T-helper 17 cell (primary cell): ENCODE results near the gene PHACTR2. TPM values are rescaled to one million over a fixed set of nuclear protein-coding genes. Genes with fewer than 3 reads are reported as not detected.

Experiments
- ATAC-seq: fragments of 150-1000 bp; cut with Tn5 transposase; 2 replicates; pipeline ENCODE4 v1.10.0; 2021; ENCODE audit warnings: mild to moderate bottlenecking, moderate library complexity
- DNase-seq, 3 donors: peaks; one replicate each; pipeline versions ENCODE4 v3.0.0 to v3.0.0-alpha.2; 2020 to 2021
- H3K9me3 ChIP-seq: one replicate; pipeline ENCODE4 v1.7.0; 2013; ENCODE audit warnings: low read length, mild to moderate bottlenecking; ENCODE audit not compliant: control insufficient read depth, poor library complexity, severe bottlenecking
- H3K27ac Mint-ChIP-seq: one replicate; pipeline ENCODE4 v1.8.0; 2022; ENCODE audit warnings: mild to moderate bottlenecking, moderate library complexity, mixed read lengths
- H3K27me3 Mint-ChIP-seq: one replicate; pipeline ENCODE4 v1.8.0; 2022; ENCODE audit warnings: mixed read lengths
- H3K36me3 Mint-ChIP-seq: one replicate; pipeline ENCODE4 v1.8.0; 2022; ENCODE audit warnings: low read depth, mixed read lengths
- H3K4me1 Mint-ChIP-seq: one replicate; pipeline ENCODE4 v1.8.0; 2022; ENCODE audit warnings: mild to moderate bottlenecking, mixed read lengths
- H3K4me3 Mint-ChIP-seq: one replicate; pipeline ENCODE4 v1.8.0; 2022; ENCODE audit warnings: mild to moderate bottlenecking, moderate library complexity, mixed read lengths
- total RNA-seq, 4 donors: library from RNA in 2 of 4; stranded (reverse) in 2 of 4; gene quantifications; one replicate each; pipeline ENCODE4 v1.2.3 and lab custom pipeline; 2022 to 2026

Gene PHACTR2
- total RNA-seq, 2 donors from 2014 or later, result 66.1 to 66.3 TPM

GRCh38 chr6:143695969-143696663 lies 18.4 kb downstream of the PHACTR2 start:
- H3K4me1 Mint-ChIP-seq, result peaks cover 40% of the 10 kb centered on the region
- no peak overlapping the region for H3K27ac Mint-ChIP-seq
- ATAC-seq (no peak), DNase-seq (no peak)
- H3K4me3 Mint-ChIP-seq, result peak overlapping the region; percentile 15
- H3K27me3 Mint-ChIP-seq, result no peaks in the 10 kb centered on the region
- no peaks in the 10 kb centered on the region for H3K36me3 Mint-ChIP-seq
- H3K9me3 ChIP-seq, result no peaks in the 10 kb centered on the region

DNA sequence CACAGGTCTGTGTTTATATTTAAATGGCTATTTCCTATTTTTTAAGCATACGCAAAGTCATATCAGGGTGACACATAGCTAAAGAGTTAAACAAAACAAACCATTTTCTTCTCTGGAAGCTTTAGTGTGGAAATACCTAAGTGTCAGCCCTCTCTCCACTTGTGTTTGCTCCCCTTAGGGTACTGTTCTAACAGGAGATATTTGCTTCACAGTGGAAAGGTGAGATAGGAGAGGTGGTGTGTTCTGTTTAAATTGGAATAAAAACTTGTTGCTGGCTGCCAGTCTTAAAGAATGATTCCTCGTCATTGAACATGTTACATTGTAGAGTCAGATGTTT lies 18.9 kb downstream of the PHACTR2 start:
- no peaks in the 10 kb centered on the region for H3K36me3 Mint-ChIP-seq
- H3K4me1 Mint-ChIP-seq, result peaks cover 38% of the 10 kb centered on the region
- no peak for ATAC-seq
- H3K27ac Mint-ChIP-seq, result no peak overlapping the region
- no peaks in the 10 kb centered on the region for H3K9me3 ChIP-seq
- no peak overlapping the region for H3K4me3 Mint-ChIP-seq
- no peaks in the 10 kb centered on the region for H3K27me3 Mint-ChIP-seq
- DNase-seq, result no peak

DNA sequence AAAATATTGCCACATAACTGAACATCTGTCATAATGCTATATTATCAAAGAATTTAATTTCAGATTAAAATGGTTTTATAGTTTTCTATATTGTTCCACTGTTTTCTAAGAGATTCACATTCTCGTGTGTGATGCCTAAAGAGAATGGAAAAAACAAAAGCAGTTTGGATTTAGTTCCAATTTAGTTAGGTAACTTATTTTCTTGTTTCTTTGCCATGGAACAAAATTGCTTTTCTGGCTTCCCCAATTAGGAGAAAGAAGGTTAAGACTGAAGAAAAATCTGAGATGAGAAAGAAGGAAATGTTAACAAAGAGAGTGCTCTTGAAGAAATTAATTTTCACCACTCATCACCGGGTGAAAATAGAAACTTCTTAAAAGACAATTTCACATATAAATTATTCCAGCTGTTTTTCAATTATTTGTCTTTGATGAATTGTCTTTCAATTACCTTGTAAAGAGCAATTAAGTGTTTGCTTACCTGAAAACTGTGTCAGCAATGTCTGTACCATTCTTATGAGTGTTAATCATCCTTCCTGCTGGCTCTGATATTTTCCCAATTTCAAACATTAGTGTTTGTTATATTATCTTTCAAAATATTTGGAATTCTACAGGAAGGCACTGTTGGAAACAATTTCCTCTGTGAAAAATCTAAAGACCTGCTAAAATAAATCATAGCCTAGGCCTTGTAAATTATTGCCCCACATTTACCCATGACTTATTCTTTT lies 19.5 kb downstream of the PHACTR2 start:
- no peaks in the 10 kb centered on the region for H3K27me3 Mint-ChIP-seq
- no peaks in the 10 kb centered on the region for H3K36me3 Mint-ChIP-seq
- H3K9me3 ChIP-seq, result no peaks in the 10 kb centered on the region
- ATAC-seq, result no peak
- H3K27ac Mint-ChIP-seq, result no peak overlapping the region
- peaks cover 38% of the 10 kb centered on the region for H3K4me1 Mint-ChIP-seq
- H3K4me3 Mint-ChIP-seq, result no peak overlapping the region
- no peak for DNase-seq

DNA sequence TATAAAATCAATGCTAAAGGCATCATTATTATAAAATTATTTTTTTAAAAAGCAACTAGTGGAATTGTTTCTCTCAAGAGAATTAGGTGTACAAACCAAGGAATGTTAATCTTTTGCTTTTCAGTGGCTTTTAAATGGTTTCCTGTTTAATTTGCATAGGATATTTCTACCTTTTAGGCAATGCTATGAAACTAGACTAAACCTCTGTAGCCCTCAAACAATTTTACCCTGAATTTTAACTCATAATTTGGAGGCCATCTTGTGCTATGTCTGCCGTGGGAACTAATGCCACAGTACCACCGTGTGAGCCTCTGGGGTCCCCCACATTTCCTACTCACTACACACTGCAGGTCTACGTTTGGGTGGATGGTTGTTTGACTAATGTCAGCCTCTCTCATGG lies 20.6 kb downstream of the PHACTR2 start:
- Mint-ChIP-seq H3K27me3 (no peaks in the 10 kb centered on the region), H3K4me3 (no peak overlapping the region), H3K36me3 (no peaks in the 10 kb centered on the region), H3K4me1 (peaks cover 37% of the 10 kb centered on the region), H3K27ac (peak overlapping the region; percentile 0)
- no peak for ATAC-seq
- no peaks in the 10 kb centered on the region for H3K9me3 ChIP-seq
- no peak for DNase-seq

GRCh38 chr6:143698759-143699429 lies 21.1 kb downstream of the PHACTR2 start:
- H3K27me3 Mint-ChIP-seq, result no peaks in the 10 kb centered on the region
- H3K9me3 ChIP-seq, result no peaks in the 10 kb centered on the region
- no peaks in the 10 kb centered on the region for H3K36me3 Mint-ChIP-seq
- DNase-seq (no peak), ATAC-seq (no peak)
- no peak overlapping the region for H3K4me3 Mint-ChIP-seq
- H3K4me1 Mint-ChIP-seq, result peaks cover 32% of the 10 kb centered on the region
- H3K27ac Mint-ChIP-seq, result peak overlapping the region; percentile 0

DNA sequence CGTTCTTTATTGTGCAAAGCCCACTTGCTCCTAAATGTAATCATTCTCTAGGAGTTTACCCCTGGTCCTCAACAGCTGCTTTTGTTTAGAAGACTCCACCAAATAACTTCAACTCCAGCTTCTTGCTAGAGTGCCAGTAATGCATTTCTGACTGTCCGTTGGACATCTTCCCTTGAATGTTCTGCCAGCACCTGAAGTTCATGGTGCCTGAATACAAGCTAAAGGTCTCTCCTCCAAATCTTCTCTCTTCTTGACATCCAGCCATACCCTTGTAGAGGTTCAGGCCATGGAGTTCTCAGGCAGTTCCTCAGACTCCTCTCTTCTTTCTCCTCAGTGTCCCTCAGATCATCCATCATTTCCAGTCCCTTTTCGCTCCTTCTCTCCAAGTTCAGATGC lies 21.7 kb downstream of the PHACTR2 start:
- no peak overlapping the region for H3K4me3 Mint-ChIP-seq
- no peaks in the 10 kb centered on the region for H3K9me3 ChIP-seq
- H3K36me3 Mint-ChIP-seq, result no peaks in the 10 kb centered on the region
- H3K4me1 Mint-ChIP-seq, result peaks cover 27% of the 10 kb centered on the region
- no peaks in the 10 kb centered on the region for H3K27me3 Mint-ChIP-seq
- no peak overlapping the region for H3K27ac Mint-ChIP-seq
- ATAC-seq (no peak), DNase-seq (no peak)

GRCh38 chr6:143700684-143701348 lies 23.1 kb downstream of the PHACTR2 start:
- H3K27ac Mint-ChIP-seq, result no peak overlapping the region
- no peaks in the 10 kb centered on the region for H3K9me3 ChIP-seq
- no peak for ATAC-seq
- H3K4me1 Mint-ChIP-seq, result peaks cover 19% of the 10 kb centered on the region
- H3K36me3 Mint-ChIP-seq, result no peaks in the 10 kb centered on the region
- DNase-seq, result no peak
- no peaks in the 10 kb centered on the region for H3K27me3 Mint-ChIP-seq
- no peak overlapping the region for H3K4me3 Mint-ChIP-seq

DNA sequence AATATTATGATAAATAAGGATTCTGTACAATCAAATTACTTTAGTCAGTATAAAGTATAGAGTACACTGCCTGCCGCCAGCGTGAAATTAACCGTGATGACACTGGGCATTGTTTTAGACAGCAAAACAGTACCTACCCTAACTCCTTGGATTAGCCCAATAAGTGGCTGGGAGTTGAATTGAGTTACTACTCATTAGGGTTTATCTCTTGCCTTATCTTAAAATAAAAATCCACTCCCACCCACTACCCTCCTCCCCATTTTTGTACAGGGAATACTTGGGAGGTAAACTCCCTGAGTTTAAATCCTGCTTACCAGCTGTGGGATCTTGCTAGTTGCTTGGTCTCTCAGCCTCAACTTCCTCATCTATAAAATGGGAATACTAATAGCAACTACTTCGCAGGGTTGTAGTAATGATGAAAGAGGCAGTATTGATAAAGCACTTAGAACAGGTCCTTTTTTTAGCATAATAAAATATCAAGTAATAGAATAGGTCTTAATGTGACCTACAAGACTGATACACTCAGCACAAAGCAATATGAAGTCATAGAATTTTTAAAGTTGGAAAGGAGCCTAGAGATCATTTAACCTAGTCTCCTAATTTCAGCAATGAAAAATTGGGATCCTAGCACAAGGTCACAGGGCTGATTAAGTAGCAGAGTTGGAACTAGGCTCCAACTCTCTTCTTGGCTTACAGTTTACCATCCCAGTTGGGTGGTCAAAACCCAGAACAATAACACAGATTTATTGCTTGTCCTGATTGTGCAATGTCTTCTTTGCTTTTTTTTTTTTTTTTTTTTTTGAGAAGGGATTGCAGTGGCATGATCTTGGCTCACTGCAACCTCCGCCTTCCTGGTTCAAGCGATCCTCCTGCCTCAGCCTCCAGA lies 23.8 kb downstream of the PHACTR2 start:
- no peak overlapping the region for H3K4me3 Mint-ChIP-seq
- DNase-seq (no peak), ATAC-seq (no peak)
- no peak overlapping the region for H3K27ac Mint-ChIP-seq
- H3K4me1 Mint-ChIP-seq, result peaks cover 19% of the 10 kb centered on the region
- H3K36me3 Mint-ChIP-seq, result no peaks in the 10 kb centered on the region
- no peaks in the 10 kb centered on the region for H3K9me3 ChIP-seq
- no peaks in the 10 kb centered on the region for H3K27me3 Mint-ChIP-seq

GRCh38 chr6:143705569-143705968 lies 27.8 kb downstream of the PHACTR2 start:
- H3K27me3 Mint-ChIP-seq, result no peaks in the 10 kb centered on the region
- DNase-seq, result no peak
- H3K36me3 Mint-ChIP-seq, result peaks cover 2% of the 10 kb centered on the region
- ATAC-seq, result no peak
- no peak overlapping the region for H3K27ac Mint-ChIP-seq
- peaks cover 13% of the 10 kb centered on the region for H3K4me1 Mint-ChIP-seq
- no peak overlapping the region for H3K4me3 Mint-ChIP-seq
- no peaks in the 10 kb centered on the region for H3K9me3 ChIP-seq

GRCh38 chr6:143707697-143708096 lies 29.9 kb downstream of the PHACTR2 start:
- Mint-ChIP-seq H3K4me1 (peaks cover 13% of the 10 kb centered on the region), H3K27ac (no peak overlapping the region), H3K4me3 (no peak overlapping the region), H3K27me3 (no peaks in the 10 kb centered on the region), H3K36me3 (peaks cover 3% of the 10 kb centered on the region)
- DNase-seq, result no peak
- ATAC-seq, result no peak
- H3K9me3 ChIP-seq, result no peaks in the 10 kb centered on the region

DNA sequence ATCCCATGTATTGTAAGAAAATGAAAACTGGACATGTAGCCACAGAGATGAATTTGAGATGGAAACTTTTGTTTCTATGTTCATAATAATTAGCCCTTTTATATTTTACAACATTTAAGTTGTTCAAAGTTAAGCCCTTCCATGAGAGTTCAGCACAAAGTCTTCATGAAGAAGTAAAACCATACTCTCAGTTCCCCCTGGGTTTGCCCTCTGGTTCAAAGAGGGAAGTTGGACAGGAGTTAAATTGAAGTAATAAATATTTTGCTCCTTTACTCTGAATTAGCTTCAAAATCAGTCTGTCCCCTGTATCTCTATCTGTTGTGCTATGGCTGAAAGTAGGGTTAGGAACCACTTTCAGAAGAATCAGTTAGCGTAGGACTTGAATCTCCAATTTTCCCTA lies 31.1 kb downstream of the PHACTR2 start:
- Mint-ChIP-seq H3K27me3 (no peaks in the 10 kb centered on the region), H3K36me3 (peaks cover 3% of the 10 kb centered on the region), H3K4me1 (peaks cover 10% of the 10 kb centered on the region), H3K4me3 (no peak overlapping the region), H3K27ac (no peak overlapping the region)
- H3K9me3 ChIP-seq, result no peaks in the 10 kb centered on the region
- DNase-seq, result no peak
- ATAC-seq, result no peak

DNA sequence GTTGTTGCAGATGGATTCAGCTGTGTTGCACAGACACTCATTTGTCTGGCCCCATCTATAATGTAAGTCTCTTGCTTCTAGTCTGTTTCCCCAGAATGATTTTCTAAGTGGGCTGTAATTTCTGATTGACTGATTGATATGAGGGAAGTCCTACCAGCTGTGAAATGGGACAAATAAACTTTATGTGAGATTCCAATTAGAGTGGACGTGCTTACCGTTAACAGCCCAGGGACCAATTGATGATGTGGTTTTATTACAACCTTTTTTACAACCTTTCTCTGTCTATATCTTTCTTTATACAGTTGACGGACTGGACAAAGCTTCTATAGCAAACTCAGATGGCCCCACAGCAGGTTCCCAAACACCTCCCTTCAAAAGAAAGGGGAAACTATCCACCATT lies 33.9 kb downstream of the PHACTR2 start:
- Mint-ChIP-seq H3K27ac (no peak overlapping the region), H3K36me3 (peaks cover 3% of the 10 kb centered on the region), H3K27me3 (no peaks in the 10 kb centered on the region), H3K4me1 (peaks cover 9% of the 10 kb centered on the region), H3K4me3 (no peak overlapping the region)
- ATAC-seq (no peak), DNase-seq (no peak)
- H3K9me3 ChIP-seq, result no peaks in the 10 kb centered on the region
